ENCODE measurements around the gene BCL7A.
"Not testable (repeated sequence)": the region's sequence is repeated elsewhere in the genome, so short reads cannot be mapped to it uniquely, and the experiment has no call there.

The BCL7A gene

DNA sequence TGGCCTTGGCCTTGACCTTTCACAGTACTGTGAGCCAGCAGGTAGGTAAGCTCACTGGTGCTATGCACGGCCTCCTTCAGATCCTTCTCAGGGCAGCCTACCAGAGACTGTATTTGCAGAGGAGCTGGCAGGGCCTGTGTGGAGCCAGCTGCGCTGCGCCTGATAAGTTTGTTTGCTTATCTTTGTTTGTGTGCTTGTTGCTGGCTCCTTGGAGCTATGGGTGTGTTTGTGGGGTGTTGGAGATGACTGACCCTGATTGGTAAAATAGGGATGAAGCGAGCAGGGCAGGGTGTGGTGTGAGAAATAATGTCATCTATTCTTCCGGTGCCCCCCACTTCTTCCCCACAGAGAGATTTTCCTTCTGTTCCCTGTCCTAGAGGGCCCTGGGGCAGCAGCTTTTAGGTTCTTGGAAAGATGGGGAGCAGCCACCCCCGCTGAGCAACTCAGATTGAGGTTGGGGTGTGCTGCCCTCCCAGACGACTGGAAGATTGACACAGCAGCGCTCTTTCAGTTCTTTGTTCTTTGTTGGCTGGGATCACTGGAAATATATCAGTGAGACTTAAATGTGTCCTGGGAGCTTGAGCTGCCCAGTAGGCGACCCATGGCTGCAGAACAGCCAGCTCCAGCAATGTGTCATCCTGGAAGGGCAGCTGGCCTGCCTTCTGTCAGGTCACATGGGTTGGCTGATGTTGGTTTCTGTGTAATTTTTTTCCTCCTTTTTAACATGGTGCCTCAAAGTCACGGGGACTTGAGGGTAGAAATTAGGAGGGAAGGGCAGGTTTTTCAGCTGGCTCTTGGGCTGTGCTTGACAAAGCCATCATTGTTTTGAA lies 76.5 kb downstream of the BCL7A start:
- DNase-seq: no peak

DNA sequence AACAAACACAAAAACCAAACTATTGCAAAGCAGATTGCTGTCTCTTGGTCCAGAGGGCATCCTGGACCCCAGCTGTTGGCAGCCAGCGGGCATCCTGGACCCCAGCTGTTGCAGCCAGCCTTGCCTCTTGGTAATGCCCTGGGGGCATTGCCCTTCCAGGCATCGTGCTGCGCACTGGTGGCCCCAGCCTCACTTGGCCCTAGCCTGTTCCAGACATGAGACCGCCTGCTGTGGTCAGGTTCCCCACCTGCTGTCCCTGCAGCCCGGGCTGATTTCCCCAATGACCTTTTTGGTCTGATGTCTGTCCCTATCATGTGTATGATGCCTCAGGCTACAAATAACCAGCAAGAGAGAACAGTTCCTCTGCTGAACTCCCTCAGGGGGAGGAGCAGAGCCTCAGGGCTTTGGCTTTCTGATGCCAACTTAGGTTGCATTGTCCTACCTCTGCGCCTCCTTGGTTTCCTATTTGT lies 77.6 kb downstream of the BCL7A start:
- DNase-seq: no peak

DNA sequence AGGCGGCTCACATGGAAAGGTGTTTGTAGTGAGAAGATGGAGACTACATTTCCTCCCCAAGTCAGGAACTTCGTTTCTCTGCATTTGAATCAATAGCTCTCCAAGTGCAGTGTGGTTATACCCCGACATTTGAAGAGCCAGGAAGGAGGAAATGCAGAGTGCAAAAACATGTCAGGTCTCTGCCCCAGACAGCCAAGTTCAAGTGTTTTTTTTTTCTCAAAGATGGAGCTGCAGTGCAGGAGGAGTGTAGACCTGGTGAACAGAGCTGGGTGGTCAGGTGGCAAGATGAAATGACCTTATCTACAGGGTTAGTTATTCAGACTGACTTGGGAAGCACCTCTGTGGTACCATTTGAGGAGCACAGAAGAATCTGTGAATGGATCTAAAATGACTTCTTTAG lies 78.2 kb downstream of the BCL7A start:
- DNase-seq: no peak

DNA sequence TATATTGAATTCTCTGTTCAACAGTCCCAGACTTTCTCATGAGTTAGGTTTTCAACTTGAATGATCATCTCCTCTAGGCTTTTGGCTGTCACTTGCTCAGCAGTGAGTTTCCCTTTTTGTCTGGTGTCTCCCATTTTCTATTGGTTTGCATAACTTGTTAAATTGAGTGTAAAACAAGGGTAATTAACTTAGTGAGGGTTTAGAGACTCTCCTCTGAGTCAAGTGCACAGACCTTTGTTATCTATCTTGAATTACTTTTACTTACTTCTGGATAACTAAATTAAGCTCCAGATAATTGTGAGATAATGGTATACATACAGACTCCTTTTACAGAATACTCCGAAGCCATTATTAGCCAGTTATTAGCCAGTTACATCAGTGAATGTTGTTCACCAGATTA lies 78.9 kb downstream of the BCL7A start:
- no peak for DNase-seq

DNA sequence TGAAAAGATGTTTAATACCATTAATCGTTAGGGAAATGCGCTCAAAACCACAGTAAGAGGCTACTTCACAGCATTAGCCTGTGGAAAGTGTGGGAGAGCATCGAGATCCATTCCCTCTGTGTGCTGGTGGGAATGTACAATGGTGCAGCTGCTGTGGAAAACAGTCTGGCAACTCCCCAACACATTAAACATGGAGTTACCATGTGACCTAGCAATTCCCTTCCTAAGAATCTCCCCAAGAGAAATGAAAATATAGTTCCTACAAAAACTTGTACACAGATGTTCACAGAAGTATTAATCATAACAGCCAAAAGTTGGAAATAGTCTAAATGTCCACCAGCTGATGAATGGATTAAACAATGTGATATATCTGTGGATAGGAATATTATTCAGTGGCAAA lies 80.6 kb downstream of the BCL7A start:
- DNase-seq: no peak

DNA sequence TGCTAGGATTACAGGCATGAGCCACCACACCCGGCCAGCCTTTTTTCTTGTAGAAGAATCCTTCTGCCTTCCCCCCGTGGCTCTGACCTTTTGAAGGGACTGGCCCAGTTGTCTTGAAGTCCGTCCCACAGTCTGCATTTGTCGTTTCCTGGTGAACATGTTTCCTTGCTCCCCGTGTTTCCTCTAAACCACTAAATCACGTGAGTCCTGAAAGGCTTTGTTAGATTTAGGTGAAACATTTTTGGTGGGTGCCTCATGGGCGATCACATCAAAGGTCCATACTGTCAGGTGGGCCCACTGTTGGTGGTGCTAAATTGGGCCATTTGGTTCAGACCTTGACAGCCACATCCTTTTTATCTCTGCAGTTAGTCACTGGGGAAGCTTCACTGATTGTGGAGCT lies 83.2 kb downstream of the BCL7A start:
- no peak for DNase-seq

DNA sequence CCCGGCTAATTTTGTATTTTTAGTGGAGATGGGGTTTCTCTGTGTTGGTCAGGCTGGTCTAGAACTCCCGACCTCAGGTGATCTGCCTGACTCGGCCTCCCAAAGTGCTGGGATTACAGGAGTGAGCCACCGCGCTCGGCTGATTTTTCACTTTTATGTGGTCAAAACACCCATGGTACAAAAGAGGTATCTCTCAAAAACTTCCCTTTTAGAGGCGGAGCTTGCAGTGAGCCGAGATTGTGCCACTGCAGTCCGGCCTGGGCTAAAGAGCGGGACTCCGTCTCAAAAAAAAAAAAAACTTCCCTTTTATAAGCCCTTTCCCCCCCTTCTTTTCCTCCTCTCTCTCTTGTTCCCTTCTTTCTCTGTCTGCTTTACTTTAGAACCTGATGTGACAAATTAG lies 83.8 kb downstream of the BCL7A start:
- DNase-seq: not testable (repeated sequence)

DNA sequence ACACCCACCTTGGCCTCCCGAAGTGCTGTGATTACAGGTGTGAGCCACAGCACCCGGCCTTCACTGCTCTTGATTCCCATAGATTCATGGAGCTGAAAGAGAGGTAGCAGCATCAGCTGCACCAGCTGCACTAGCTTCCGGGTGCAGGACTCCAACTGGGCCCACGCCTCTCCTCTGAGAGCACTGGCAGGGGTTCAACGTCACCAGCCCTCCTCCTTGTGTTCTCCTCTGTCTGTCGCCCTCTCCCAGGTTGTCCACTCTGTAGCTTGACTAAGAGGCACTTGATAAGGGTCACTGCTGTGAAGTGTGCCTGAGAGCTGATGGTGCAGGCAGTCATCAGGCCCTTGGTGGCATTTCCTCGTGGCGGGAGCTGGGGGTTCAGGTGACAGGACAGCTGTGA lies 85.2 kb downstream of the BCL7A start:
- DNase-seq: no peak

DNA sequence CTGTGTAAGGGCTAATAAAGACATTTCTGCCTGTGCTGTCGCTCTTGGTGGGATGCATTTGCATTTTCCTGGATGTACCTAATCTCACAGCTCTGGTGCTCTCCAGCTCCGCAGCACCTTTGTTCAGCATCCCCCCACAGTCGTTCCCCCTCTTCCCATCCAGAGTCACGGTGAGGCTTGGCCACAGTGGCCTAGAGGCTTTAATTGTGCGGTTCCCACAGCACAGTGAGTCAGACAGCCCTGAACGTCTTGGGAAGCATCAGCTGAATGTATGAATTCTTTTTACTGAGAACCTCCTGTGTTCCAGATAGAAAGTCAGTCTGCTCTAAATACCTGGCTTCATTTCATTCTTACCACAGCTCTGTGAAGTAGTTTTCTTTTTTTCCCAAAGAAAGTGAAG lies 85.6 kb downstream of the BCL7A start:
- no peak for DNase-seq

DNA sequence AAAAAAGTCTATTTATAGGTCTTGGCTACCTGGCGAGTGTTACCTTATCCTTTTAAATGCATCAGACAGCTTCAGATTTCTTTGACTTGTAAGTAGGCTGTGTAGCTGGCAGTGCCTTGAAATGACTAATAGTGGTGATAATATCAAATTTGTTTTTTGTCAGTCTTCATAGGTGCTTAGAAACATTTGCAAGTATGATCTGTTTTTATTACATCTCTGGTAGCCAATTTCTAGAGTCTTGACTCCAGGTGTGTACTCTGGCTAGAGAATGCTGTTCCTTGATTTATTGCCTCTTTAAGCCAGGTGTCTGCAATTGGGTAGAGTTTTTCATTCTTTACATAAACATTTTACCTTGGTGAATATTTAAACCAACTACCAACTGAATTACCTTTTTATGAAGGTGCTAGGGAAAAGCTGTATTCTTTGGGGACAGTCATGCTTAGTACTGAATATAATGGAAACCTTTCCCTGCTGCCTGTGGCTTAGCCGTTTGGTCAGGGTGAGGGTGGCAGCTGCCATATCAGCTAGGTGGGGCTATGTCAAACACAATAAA lies 89.5 kb downstream of the BCL7A start:
- DNase-seq: no peak

Measured in Kasumi-1 (cell line).